Suppressor macrophage treated with lipopolysaccharide for 1 hour (primary cell): ENCODE results near the gene ARHGAP24.
"Not testable (repeated sequence)": the region's sequence is repeated elsewhere in the genome, so short reads cannot be mapped to it uniquely, and the experiment has no call there.

ENCODE experiments used
- DNase-seq, 3 donors: peaks; one replicate each; pipeline ENCODE4 v3.0.0-alpha.2; 2020 to 2022

Gene ARHGAP24

GRCh38 chr4:85824166-85824945 lies 349.4 kb downstream of the ARHGAP24 start:
- DNase-seq: no peak

GRCh38 chr4:85826060-85826678 lies 351.2 kb downstream of the ARHGAP24 start:
- peak; percentile 3 to 23 (median 4) for DNase-seq

DNA sequence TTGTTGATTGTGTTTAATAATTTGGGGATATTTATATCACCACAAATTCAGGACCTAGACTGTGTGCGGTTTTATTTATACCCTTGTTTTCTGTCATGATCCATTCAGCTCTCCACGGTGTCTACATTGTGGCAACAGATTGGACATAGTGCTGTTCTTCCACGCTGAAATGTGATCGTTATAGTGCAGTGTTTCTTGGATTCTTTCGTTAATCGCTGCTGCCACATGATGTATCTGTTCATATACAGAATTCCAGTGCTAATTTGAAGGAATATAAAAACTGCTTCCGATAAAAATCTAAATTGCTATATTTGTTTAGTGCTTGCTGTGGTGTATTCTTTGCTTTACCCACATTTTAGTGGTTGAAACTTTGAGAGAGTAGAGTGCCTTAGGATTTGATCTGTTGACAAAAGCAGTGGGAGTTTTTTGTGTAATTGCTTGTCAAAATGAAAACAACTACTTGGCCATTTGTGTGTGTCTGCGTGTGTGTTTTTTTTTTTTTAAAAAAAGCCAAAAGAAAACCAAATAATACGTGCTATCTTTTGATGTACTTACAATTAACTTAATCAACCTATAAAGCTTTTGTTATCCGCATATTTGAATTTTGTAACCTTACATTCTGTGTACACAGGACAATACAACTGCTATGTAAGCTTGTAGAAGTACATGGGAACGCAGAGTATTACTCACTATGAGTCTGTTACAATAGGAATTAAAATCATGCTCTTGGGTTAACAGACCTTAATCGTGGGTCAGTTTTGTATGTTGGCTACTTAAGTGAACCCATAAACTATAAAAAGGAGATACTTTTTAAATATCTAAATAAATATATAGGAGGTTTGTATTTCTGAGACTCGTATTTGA lies 353.3 kb downstream of the ARHGAP24 start:
- DNase-seq: no peak

- no peak for DNase-seq
Observed at GRCh38 chr4:85829276-85830051, 354.5 kb downstream of the ARHGAP24 start.

DNA sequence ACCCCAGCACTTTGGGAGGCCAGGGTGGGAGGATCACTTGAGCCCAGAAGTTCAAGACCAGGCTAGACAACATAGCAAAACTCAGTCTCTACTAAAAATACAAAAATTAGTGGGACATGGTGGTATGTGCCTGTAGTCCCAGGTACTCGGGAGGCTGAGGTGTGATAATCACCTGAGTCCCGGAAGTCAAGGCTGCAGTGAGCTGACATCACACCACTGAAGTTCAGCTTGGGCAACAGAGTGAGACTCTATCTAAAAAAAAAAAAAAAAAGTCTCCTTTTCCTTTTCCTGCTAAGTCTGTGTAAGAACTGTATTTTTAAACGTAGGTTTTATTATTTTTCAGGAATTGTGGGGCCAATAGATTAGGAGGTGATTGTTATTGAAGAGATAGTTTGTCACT lies 356.7 kb downstream of the ARHGAP24 start:
- DNase-seq: no peak

DNA sequence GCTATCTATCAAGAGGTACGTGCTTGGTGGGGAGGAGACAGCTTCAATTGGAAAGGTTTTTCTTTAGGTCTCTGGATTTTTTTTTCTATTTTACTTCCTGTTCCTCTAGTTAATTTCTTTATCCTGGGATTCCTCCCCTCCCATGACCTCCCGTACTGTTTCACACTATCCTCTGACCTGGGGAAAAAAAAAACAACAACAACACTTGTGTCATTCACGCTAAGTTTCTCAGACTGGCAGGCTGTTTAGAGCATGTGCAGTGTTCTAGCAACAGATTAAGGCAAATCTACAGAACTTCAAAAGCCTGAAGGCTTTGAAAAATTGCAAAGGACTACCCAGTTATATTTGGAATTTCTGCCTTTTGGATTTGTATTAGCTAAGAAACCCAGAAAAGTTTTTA lies 358.4 kb downstream of the ARHGAP24 start:
- no peak for DNase-seq

DNA sequence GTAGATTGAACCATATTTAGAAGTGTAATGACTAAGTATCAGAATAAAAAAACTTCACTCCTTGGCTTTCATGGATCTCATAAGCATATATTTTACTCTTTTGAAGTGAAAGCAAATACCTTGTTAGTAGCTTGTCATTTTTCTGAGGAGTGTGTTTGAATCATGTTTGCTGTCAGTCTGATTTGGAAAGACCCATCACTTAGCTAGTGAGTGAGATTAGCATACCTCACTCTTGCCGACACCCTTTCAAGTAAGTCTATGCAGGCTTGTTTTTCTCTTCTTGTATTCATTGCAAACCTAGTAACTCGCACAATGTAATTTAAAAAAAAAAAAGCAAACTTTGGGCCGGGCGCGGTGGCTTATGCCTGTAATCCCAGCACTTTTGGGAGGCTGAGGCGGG lies 360.0 kb downstream of the ARHGAP24 start:
- no peak for DNase-seq

GRCh38 chr4:85836588-85837438 lies 361.9 kb downstream of the ARHGAP24 start:
- no peak for DNase-seq

GRCh38 chr4:85837439-85837733 lies 362.4 kb downstream of the ARHGAP24 start:
- DNase-seq: no peak

- DNase-seq: not testable (repeated sequence)
Observed at GRCh38 chr4:85839981-85840451, 365.1 kb downstream of the ARHGAP24 start.

- DNase-seq: peak; percentile 78 to 92 (median 81)
Observed at GRCh38 chr4:85842540-85842939, 367.6 kb downstream of the ARHGAP24 start.

DNA sequence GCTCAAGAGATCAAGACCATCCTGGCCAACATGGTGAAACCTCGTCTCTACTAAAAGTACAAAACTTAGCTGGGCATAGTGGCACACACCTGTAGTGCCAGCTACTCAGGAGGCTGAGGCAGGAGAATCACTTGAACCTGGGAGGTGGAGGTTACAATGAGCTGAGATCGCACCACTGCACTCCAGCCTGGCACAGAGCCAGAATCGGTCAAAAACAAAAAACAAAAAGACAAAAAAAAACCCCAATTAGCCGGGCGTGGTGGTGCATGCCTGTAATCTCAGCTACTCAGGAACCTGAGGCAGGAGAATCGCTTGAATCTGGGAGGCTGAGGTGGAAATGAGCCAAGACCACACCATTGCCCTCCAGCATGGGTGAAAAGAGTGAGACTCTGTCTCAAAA lies 378.8 kb downstream of the ARHGAP24 start:
- DNase-seq: not testable (repeated sequence)

- DNase-seq: no peak
Observed at GRCh38 chr4:85854546-85854945, 379.6 kb downstream of the ARHGAP24 start.

GRCh38 chr4:85860066-85860740 lies 385.3 kb downstream of the ARHGAP24 start:
- DNase-seq: no peak

- DNase-seq: no peak
Observed at GRCh38 chr4:85861064-85861765, 386.3 kb downstream of the ARHGAP24 start.

- DNase-seq: no peak
Observed at GRCh38 chr4:85862896-85863295, 387.9 kb downstream of the ARHGAP24 start.

- DNase-seq: no peak
Observed at GRCh38 chr4:85864259-85865205, 389.6 kb downstream of the ARHGAP24 start.

DNA sequence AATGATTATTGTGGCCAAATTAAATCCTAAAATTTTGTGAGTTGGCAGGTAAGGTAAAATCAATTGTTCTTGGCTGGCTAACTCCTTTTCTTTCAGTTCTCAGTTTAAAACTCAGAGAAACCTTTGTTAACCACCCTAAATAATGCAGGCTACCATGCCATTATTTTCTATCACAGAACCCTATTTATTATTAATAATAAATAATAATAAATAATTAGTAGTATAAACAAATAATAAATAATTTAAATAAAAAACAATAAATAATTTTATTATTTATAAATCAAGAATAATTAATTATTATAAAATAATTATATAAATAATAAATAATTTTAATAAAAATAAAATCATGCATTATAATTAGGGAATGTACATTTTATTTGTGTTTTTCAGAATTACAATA lies 390.3 kb downstream of the ARHGAP24 start:
- no peak for DNase-seq

- DNase-seq: no peak
Observed at GRCh38 chr4:85866508-85866907, 391.6 kb downstream of the ARHGAP24 start.
